Diencephalon (tissue), 1 donor: ENCODE results near the gene CD247. TPM values are rescaled to one million over a fixed set of nuclear protein-coding genes. Genes with fewer than 3 reads are reported as not detected.

Source experiments
- total RNA-seq: library from RNA; depleted of rRNA; stranded (reverse); fragments of >200 nt; gene quantifications from one replicate; pipeline ENCODE4 v1.2.3, GENCODE V29; 2014

CD247 gene
- total RNA-seq: 4.8 TPM

GRCh38 chr1:167518331-167518700 is at the start of gene CD247:
Gene CD247 (minus strand): TSS chr1:167518529. CDS start chr1:167518465, 64 bp downstream.

DNA sequence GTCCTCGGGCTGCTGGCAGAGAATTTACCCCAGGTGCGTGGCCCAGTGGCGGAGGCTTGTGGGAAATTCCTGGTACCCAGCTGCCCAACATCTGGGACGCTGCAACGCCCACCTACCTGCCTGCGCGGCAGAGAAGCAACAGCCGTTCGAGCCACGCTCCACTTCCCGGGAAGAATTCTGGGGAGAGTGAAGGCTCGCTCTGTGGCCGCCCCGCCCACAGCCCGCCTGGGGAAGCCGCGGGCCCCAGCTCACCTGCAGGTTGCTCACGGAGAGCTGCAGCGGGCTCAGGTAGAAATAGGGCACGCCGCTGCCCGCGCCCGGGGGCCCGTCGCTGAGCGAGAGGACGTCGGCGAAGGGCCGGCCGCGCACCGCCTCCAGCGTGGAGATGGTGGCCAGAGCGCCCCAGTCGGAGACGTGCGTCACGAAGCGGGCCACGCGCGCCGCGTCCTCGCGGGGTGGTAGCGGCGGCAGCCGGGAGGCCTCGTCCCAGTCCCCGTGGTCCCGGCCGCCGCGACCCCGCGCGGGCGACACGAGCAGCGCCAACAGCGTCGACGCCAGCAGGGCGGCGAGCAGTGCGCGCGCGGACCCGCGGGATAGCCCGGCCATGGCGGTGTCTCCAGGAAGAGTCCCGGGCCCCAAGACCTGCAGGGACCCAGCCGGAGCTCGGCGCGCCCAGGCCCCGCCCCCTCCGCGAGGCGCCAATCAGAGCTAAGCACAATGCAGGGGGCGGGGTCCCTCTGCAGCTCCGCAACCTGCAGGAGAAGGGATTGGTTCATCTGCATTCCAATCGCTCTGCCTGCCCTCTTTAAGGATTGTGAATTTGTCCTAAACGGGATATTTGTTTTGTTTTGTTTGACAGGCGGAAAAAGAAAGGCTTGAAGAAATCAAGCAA is 35.1 kb upstream of the CD247 start, which contains the start of gene CREG1:
Gene CREG1, minus strand, starts transcription at position 627 of the 892 bp plus-strand sequence.

Other genes starting within 250 kb of the CD247 start
- gene CREG1, start 35.2 kb upstream of the CD247 start, total RNA-seq: 81.0 TPM
- 7.4 TPM for gene RCSD1, start 111.7 kb upstream of the CD247 start, total RNA-seq
- gene MPZL1, start 203.5 kb upstream of the CD247 start, total RNA-seq: 218 TPM